Fibroblast of skin of scalp (primary cell): ENCODE measurements around the gene NAXD.
"Not testable (repeated sequence)": the region's sequence is repeated elsewhere in the genome, so short reads cannot be mapped to it uniquely, and the experiment has no call there.

Experiments
- DNase-seq: peaks from one replicate; pipeline ENCODE4 v3.0.0-alpha.2; 2013

Gene NAXD

GRCh38 chr13:110628952-110629701 is 13.8 kb downstream of the NAXD start:
- DNase-seq: no peak

- no peak for DNase-seq
Measured at GRCh38 chr13:110629735-110630134, 14.4 kb downstream of the NAXD start.

GRCh38 chr13:110630566-110631119 is 15.3 kb downstream of the NAXD start:
- DNase-seq: no peak

- not testable (repeated sequence) for DNase-seq
Measured at GRCh38 chr13:110632255-110632654, 16.9 kb downstream of the NAXD start.

- DNase-seq: no peak
Measured at GRCh38 chr13:110633776-110634175, 18.4 kb downstream of the NAXD start.

- peak; percentile 76 for DNase-seq
Measured at GRCh38 chr13:110634558-110634957, 19.2 kb downstream of the NAXD start.

- no peak for DNase-seq
Measured at GRCh38 chr13:110635405-110636002, 20.2 kb downstream of the NAXD start.

GRCh38 chr13:110636053-110636475 is 20.7 kb downstream of the NAXD start:
- no peak for DNase-seq

- DNase-seq: no peak
Measured at GRCh38 chr13:110636701-110637201, 21.4 kb downstream of the NAXD start.

GRCh38 chr13:110637275-110637674 is 21.9 kb downstream of the NAXD start:
- DNase-seq: no peak

- no peak for DNase-seq
Measured at GRCh38 chr13:110637747-110638146, 22.4 kb downstream of the NAXD start.

- DNase-seq: no peak
Measured at GRCh38 chr13:110638257-110638656, 22.9 kb downstream of the NAXD start.

GRCh38 chr13:110638814-110639806 is 23.8 kb downstream of the NAXD start:
- DNase-seq: no peak

- no peak for DNase-seq
Measured at GRCh38 chr13:110639935-110640334, 24.6 kb downstream of the NAXD start.

- DNase-seq: no peak
Measured at GRCh38 chr13:110640591-110641029, 25.3 kb downstream of the NAXD start.

GRCh38 chr13:110641055-110642015 is 26.0 kb downstream of the NAXD start:
- DNase-seq: peak; percentile 36

- DNase-seq: no peak
Measured at GRCh38 chr13:110642291-110642981, 27.1 kb downstream of the NAXD start.

- DNase-seq: no peak
Measured at GRCh38 chr13:110643324-110643723, 28.0 kb downstream of the NAXD start.

GRCh38 chr13:110643768-110644421 is 28.6 kb downstream of the NAXD start:
- no peak for DNase-seq
